ENCODE measurements around the gene PRELP.

PRELP gene

DNA sequence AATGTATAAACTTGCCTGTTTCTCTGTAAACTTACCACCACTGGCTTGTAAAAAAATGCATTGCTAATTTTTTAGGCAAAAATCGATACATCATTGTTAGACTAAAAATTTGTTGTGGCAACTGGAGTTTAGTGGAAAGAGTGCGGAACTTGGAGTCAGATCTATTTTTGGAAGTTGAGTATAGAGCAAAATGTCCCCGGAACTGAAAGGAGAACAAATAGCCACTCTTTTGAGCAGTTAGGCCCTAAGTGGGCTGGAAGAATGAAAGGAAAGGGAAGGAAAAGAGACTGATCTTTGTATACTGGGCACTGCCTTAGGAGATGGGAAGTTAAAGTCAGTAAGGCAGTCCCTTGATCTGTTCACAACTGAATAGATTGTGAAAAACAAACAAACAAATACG lies 48.5 kb downstream of the PRELP start:
- no peak for DNase-seq (ENCODE audit: low read depth in 2 of 2)

DNA sequence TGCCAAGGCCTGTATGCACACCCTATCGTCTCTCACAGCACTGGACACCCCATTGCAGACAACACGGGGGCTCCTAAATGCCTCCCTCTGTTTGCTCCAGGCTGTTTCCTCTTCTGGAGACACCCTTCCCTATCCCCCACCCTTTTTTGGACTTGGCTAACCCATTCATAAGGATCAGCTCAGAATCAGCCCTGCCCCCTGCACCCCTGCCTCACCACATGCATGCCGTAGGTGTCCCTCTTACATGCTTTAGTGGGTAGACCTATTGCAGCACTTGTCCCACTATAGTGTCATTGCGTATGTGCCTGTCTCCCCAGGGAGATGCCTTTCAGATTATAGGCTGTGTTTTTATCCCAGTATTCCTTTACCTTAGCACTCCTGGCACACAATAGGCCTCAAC lies 49.2 kb downstream of the PRELP start:
- DNase-seq (ENCODE audit: low read depth in 2 of 2) = no peak

DNA sequence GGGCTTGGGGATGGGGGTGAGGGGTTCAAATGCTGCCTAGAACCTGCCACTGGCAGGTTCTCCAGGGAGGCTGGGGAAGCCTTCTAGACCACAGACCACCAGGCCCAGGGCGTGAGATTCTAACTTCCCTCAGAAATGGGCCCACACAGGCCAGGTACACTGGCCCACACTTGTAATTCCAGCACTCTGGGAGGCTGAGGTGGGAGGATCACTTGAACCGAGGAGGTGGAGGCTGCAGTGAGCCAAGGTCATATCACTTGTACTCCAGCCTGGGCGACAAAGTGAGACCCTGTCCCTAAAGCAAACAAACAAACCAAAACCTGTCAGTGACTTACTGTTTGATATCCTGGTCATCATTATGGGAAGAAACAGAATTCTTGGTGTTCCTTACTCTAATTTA lies 50.1 kb downstream of the PRELP start:
- DNase-seq (ENCODE audit: low read depth in 2 of 2) = no peak

DNA sequence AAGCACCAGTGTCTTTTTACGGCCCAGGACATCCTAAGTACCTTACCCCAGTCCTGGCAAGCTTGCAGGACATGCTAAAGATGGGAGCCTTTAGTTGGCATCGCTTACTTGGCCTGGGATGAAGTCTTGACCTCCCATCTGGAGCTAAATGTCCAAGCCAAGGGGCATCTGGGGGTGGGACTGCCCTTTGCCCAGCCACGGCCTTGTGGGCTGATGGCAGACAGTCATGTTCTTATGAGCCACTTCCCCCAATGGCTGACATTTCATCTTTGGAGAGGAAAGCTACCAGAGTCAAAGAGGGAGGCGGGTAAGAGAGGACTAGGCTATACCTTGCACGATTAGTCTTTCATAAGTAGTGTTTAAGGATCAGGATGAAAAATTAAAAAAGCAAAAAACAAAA lies 50.5 kb downstream of the PRELP start:
- DNase-seq (ENCODE audit: low read depth in 2 of 2) = no peak

DNA sequence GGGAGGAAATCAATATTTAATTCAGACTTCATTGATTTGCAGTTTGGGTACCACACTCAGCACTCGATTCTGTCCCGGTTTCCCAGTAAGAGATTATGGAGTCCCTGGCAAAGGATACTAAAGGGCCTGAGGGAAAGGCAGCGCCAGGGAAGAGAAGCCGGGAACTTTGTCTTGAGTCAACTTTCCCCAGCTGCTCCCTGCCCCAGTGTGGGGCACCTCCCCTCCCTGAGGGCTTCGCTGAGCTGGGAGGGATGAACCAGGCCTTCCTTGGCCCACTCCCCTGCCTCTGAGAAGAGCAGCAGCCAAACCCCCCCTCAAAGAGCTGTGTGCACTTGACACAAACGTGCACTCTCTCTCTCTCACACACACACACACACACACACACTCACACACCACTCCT lies 51.0 kb downstream of the PRELP start:
- no peak for DNase-seq (ENCODE audit: low read depth in 2 of 2)

DNA sequence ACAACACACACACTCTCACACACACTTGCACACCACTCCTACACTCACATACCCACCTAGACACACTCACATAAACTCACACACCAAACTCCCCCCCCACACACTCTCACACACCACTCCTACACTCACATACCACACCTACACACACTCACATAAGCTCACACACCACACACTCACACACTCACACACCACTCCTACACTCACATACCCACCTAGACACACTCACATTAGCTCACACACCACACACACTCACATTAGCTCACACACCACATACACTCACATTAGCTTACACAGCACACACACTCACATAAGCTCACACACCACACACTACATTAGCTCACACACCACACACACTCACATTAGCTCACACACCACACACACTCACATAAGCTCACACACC lies 51.4 kb downstream of the PRELP start:
- no peak for DNase-seq (ENCODE audit: low read depth in 2 of 2)

DNA sequence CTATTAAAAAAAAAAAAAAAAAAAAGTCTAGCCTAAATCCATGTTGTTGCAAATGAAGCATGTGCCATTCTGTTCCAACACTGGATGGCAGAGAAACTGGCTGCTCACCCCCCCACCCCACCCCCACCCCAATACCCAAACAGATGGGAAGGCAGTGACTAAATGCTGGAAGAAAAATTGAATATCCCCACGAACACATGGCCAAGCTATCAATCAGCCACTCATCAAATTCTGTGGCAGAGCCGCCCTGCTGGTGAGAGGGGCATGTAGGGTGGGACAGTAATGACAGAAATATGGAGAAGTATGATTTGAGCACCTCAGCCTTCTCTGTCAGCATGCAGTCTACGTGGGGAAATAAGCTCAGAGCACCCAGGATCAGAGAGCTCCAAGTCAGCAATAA lies 52.5 kb downstream of the PRELP start:
- no peak for DNase-seq (ENCODE audit: low read depth in 2 of 2)

DNA sequence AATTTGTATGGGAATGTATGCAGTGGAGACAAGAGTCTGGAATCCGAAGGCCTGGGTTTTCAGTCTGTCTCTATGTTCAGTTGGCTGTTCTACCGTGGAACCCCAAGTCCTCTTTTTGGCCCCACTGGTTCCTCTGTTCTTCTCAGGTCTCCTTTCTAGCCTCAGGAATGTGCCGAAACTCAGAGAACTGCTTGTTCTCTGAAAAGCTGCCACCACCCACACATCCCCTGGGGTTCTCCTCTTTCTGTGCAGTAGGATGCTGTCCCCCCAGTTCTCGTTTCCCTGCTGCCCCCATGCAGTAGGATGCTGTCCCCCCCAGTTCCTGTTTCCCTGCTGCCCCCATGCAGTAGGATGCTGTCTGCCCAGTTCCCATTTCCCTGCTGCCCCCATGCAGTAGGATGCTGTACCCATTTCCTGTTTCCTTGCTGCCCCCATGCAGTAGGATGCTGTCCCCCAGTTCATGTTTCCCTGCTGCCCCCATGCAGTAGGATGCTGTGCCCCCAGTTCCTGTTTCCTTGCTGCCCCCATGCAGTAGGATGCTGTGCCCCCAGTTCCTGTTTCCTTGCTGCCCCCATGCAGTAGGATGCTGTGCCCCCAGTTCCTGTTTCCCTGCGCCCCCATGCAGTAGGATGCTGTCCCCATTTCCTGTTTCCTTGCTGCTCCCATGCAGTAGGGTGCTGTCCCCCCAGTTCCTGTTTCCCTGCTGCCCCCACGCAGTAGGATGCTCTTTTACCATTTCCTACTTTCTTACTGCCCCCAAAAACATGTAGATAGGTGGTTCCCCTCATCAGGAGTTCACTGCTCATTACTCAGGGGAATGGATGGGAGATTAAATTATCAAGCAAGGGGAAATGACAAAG lies 53.6 kb downstream of the PRELP start:
- no peak for DNase-seq (ENCODE audit: low read depth in 2 of 2)

DNA sequence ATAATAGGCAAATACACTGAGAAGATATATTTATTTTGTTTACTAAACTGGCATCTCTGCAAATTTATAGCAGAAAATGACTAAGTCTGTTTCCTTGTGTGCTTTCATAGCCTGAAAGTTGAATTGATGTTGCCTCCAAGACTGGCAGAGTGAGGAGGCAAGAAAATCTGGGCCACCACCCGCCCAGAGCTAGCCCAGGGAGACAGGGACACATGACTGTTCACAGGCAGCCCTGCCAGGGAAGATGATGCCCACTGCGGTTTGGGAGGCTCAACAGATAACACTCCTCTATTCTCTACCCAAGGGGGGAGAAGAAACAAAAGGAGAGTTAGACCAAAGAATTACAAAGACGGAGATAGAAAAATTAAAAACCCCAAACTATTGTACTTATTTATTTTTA lies 55.5 kb downstream of the PRELP start:
- DNase-seq (ENCODE audit: low read depth in 2 of 2) = no peak

DNA sequence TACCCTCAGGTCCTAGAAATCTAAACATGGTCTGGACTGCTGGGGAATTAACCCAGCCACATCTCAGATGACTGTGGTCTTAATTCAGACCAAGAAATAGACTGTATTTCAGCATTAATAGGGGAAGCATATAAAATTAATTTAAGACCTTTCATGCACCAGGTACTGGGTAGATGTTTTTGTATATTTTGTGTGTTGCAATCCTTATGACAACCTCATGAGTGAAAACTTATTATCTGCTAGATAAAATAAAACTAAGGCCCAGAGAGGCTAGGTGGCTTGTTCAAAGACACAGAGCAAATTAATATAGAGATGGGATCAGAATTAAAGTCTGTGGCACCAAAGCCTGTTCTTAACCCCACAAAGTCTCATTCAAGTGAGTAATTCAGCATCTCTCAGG lies 58.4 kb downstream of the PRELP start:
- DNase-seq (ENCODE audit: low read depth in 2 of 2) = no peak

DNA sequence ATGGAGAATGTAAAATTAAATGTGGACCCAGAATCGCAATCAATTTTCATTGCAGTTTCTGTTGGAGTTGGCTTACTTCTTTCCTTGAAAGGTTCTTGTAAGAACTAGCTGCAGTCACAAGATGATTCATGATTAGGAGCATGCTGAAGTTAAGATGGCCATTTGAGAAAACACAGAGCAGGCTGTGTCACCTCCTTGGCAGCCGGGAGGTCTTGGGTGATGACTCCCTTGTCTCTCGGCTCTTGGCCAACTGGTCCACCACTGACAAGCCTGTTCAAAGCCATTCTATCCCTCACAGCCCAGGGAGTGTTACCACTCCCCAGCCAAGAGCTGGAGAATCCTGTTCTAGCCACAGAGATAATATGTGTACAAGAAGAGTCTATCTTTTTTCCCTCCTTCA lies 58.9 kb downstream of the PRELP start:
- DNase-seq (ENCODE audit: low read depth in 2 of 2) = no peak

DNA sequence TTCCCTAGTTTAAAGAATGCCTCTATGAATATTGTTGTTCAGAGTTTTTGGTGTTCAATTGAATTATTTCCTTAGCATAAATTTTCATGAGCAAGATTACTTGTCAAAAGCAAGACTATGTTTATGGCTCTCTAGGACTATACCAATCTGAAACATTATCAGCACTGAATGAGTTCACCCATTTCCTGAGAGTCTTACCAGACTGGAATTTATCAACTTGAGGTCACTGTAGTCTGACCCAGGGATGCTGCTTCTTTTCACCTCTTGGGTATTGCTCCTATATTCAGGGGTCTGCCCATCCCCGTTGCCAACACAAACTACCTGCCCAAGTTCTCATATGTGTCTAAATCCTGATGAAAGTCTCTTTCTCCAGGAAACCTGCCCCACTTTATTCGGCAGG lies 61.0 kb downstream of the PRELP start:
- no peak for DNase-seq (ENCODE audit: low read depth in 2 of 2)

DNA sequence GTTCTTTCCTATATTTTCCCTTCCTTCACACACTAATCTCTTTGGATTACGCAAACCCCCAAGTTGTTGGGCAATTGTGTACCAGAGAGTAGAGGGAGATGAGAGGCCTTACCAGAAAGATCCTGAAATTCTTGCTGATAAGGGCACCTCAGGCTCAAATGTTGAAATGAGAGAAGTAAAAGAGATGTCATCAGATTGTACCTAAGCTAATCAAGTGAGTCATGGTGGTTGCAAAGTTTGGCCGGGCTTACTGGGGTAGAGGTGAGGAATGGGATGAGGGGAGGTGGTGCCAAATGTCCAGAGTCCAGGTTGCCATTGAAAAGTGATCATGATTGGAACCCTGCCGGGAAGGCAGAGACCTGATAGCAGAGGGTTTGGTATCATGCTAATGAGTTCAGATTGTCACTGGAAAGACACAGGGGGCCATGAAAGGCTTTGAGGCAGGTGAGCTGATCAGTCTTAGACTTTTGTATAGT lies 61.4 kb downstream of the PRELP start:
- no peak for DNase-seq (ENCODE audit: low read depth in 2 of 2)

DNA sequence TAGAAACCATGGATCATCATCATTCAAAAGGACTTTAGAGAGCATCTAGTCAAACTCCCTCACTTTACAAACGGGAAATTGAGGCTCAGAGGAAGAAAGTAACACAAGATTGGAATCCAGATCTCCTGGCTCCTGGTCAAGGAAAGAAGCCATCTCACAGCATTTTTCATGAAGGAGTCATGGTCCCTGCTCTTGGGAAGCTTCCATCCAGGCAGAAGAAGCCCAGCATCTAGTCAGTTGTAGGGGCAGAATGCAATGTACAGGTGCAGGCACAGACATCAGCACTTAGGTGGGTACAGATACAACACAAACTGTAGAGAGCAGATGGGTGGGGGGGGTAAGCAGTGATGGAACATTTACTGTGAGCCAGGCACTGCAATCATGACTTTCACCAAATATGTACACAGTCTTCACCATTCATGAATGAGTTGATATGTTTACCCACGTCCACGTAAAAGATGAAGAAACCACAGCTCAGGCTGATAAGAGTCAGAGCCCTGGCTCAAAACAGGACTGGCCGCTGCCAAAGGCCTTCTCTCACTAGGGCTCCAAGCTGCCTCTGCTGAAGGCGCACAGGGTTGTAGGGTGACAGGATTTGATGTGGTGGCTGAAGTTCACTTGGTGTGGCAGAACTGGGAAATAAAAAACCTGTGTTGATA lies 62.3 kb downstream of the PRELP start:
- no peak for DNase-seq (ENCODE audit: low read depth in 2 of 2)

DNA sequence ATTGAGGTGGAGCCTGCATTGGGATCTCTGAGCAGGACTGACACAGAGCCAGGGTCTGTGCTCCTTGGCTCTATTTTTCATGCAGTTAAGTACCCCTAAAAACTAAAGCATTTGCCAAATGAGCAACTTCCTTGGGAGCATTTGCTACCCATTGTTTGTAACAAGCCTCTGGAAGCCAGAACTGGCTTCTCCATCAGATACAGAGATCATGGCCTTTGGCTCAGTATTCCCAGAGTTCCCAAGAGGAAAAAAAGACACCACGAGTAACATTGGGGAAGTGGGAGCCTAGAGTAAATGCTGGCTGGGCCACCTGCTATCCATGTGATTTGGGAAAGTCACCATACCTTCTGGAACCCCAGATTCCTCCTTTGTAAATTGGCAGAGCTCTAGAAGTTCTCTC lies 63.1 kb downstream of the PRELP start:
- DNase-seq (ENCODE audit: low read depth in 2 of 2) = no peak

DNA sequence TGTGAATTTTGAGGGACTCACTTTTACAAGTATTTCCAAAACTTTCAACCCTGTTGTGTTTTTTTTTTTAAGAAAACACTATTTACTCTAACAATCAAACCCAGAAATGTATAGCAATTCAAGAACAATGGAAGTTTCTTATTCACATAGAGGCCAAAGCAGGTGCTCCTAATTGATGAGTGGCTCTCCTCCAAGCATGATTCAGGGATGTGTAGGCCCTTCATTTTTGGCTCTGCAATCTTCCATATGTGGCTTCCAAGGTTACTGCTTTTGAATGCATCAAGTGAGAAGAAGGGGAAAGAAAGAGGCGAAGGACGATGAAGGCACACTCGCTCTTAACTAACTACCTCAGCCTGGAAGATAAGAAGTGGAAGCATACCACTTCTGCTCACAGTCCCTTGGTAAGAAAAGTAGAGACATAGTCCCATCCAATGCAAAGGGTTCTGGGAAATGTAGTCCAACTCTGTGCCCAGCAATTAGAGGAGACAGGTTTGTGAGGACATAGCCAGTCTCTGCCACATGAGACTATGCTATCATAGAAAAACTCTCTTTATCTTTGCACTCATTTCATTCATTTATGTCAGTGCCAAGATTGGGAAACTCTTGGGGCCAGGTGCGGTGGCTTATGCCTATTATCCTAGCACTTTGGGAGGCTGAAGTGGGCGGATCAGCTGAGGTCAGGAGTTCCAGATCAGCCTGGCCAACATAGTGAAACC lies 64.4 kb downstream of the PRELP start:
- no peak for DNase-seq (ENCODE audit: low read depth in 2 of 2)

Data from stimulated activated CD4-positive, alpha-beta T cell treated with anti-CD3 and anti-CD28 coated beads, Interleukin-1b, Interleukin-23, amount 100 ng/mL, for 4 hours (primary cell).